K562 (cell line): Measurements from ENCODE around the gene WDR90. TPM values are rescaled to one million over a fixed set of nuclear protein-coding genes. Genes with fewer than 3 reads are reported as not detected.

ENCODE experiments used
- ATAC-seq: fragments of 200-7000 bp; cut with Tn5 transposase; 3 replicates; pipeline ENCODE4 v1.9.1; 2020; ENCODE audit warnings: moderate library complexity
- BruUV-seq: library from RNA; stranded (reverse); fragments of 400-500 nt; replicated peaks from 2 replicates; lab custom pipeline; 2021; lab: Mats Ljungman, UMichigan
- CTCF ChIA-PET: fragments of 300-600 bp; formaldehyde crosslinking; extraction: SDS; loops from one replicate; lab custom pipeline; 2021; ENCODE audit warnings: low intra/inter-chr PET ratio; lab: Yijun Ruan, JAX
- POLR2A ChIA-PET: fragments of 300-600, 350-650 bp; sonication (Branson Sonifier 250); formaldehyde crosslinking; extraction: SDS; loops from one replicate; lab custom pipeline; 2021; ENCODE audit warnings: antibody characterized with exemption, inconsistent platforms; lab: Yijun Ruan, JAX
- DNase-seq, 4 experiments: peaks; one replicate each; pipeline versions ENCODE4 v3.0.0 to v3.0.0-alpha.2; 2011 to 2018; ENCODE audit warnings: low spot score in 3 of 4, mixed read lengths in 3 of 4; ENCODE audit errors: extremely low read depth in 1 of 4
- FAIRE-seq: peaks from 2 replicates; lab custom pipeline; 2011; peaks lifted over from hg19 to GRCh38; lab: Jason Lieb, UNC
- H2AFZ ChIP-seq: 2 replicates; pipeline ENCODE4 v1.6.0; 2011; ENCODE audit warnings: low read depth, low read length, control low read depth, inconsistent platforms
- H3K27ac ChIP-seq: fragments of 200-600 bp; 3 replicates; pipeline ENCODE4 v1.8.0; 2011; ENCODE audit warnings: low read depth, mild to moderate bottlenecking, control low read depth, inconsistent platforms, low read length, moderate library complexity, mixed read lengths; ENCODE audit errors: extremely low read depth
- H3K27me3 ChIP-seq, 2 experiments: fragments of 300-600 bp in 1 of 2; 2 replicates in 1 of 2; 3 replicates in 1 of 2; pipeline versions ENCODE4 v1.6.0 to v1.8.0; 2011; ENCODE audit warnings: inconsistent platforms in 2 of 2, low read length in 2 of 2, mild to moderate bottlenecking in 1 of 2, mixed read lengths in 1 of 2, moderate library complexity in 1 of 2; ENCODE audit not compliant: control insufficient read depth in 2 of 2, insufficient read depth in 2 of 2
- H3K36me3 ChIP-seq: fragments of 300-600 bp; 3 replicates; pipeline ENCODE4 v1.8.0; 2011; ENCODE audit warnings: mild to moderate bottlenecking, low read length, inconsistent platforms; ENCODE audit not compliant: control insufficient read depth, insufficient read depth
- H3K4me1 ChIP-seq, 2 experiments: fragments of 200-600 bp in 1 of 2; replicated peaks in 1 of 2; 2 replicates in 1 of 2; 3 replicates in 1 of 2; pipeline versions ENCODE4 v1.5.1 to v1.8.0; 2011; ENCODE audit warnings: inconsistent platforms in 2 of 2, low read length in 2 of 2, mild to moderate bottlenecking in 1 of 2, mixed read lengths in 1 of 2, moderate library complexity in 1 of 2; ENCODE audit not compliant: control insufficient read depth in 2 of 2, insufficient read depth in 2 of 2
- H3K4me2 ChIP-seq: 2 replicates; pipeline ENCODE4 v1.6.1; 2011; ENCODE audit warnings: low read length, control low read depth, inconsistent platforms, mixed read lengths; ENCODE audit not compliant: insufficient read depth
- H3K4me3 ChIP-seq: fragments of 200-600 bp; sonication (generic), shearing (Covaris generic); 2 replicates; pipeline ENCODE4 v1.5.1; 2016; ENCODE audit warnings: control low read depth, inconsistent platforms
- H3K79me2 ChIP-seq: fragments of 200-600 bp; 3 replicates; pipeline ENCODE4 v1.8.0; 2011; ENCODE audit warnings: low read length, inconsistent platforms; ENCODE audit not compliant: control insufficient read depth, insufficient read depth
- H3K9ac ChIP-seq, 2 experiments: 2 replicates each; pipeline versions ENCODE4 v1.6.0 to v1.6.1; 2011; ENCODE audit warnings: low read depth in 2 of 2, low read length in 2 of 2, control low read depth in 1 of 2, inconsistent platforms in 1 of 2, mild to moderate bottlenecking in 1 of 2, mixed read lengths in 1 of 2; ENCODE audit not compliant: insufficient read depth in 1 of 2
- H3K9me1 ChIP-seq: one replicate; pipeline ENCODE4 v1.6.0; 2011; ENCODE audit warnings: inconsistent platforms, mild to moderate bottlenecking, low read length, moderate library complexity; ENCODE audit not compliant: control insufficient read depth, insufficient read depth
- H3K9me3 ChIP-seq: replicated peaks from 2 replicates; pipeline ENCODE4 v1.5.1; 2011; ENCODE audit warnings: low read depth, low read length, inconsistent platforms; ENCODE audit not compliant: control insufficient read depth, insufficient read depth
- H4K20me1 ChIP-seq: replicated peaks from 2 replicates; pipeline ENCODE4 v1.6.1; 2011; ENCODE audit warnings: low read length, inconsistent platforms, mixed read lengths; ENCODE audit not compliant: control insufficient read depth, insufficient read depth
- CBFB ChIP-seq: sonication (generic); formaldehyde crosslinking; IDR thresholded peaks from 2 replicates; pipeline ENCODE4 v1.4.0; 2020; ENCODE audit warnings: mild to moderate bottlenecking, missing genetic modification reagents
- CREM ChIP-seq: IDR thresholded peaks from 2 replicates; pipeline ENCODE4 v1.6.1; 2014; ENCODE audit warnings: antibody characterized with exemption, low read depth
- ETV1 ChIP-seq: fragments of 450-650 bp; conservative IDR thresholded peaks from 2 replicates; pipeline ENCODE4 v1.6.1; 2016; ENCODE audit warnings: missing genetic modification characterization, control low read depth, low read depth, missing compliant biosample characterization
- FOXJ3 ChIP-seq: sonication (generic); formaldehyde crosslinking; IDR thresholded peaks from 2 replicates; pipeline ENCODE4 v1.4.0; 2020; ENCODE audit warnings: mild to moderate bottlenecking, missing genetic modification reagents
- HCFC1 ChIP-seq: IDR thresholded peaks from 2 replicates; pipeline ENCODE4 v1.6.1; 2012; ENCODE audit warnings: low read depth, low read length, improper control_type of control experiment
- HLTF ChIP-seq: fragments of 450-650 bp; IDR thresholded peaks from 2 replicates; pipeline ENCODE4 v1.6.1; 2016
- NFRKB ChIP-seq: fragments of 450-650 bp; IDR thresholded peaks from 2 replicates; pipeline ENCODE4 v1.6.1; 2016; ENCODE audit warnings: low read depth
- NONO ChIP-seq, 2 experiments: fragments of 200-400 bp in 1 of 2; fragments of 450-650 bp in 1 of 2; formaldehyde crosslinking in 1 of 2; IDR thresholded peaks; 2 replicates each; pipeline ENCODE4 v1.6.1; 2017; ENCODE audit warnings: low read depth in 2 of 2, mild to moderate bottlenecking in 2 of 2, moderate library complexity in 2 of 2, low read length in 1 of 2
- PHB2 ChIP-seq: fragments of 450-650 bp; IDR thresholded peaks from 2 replicates; pipeline ENCODE4 v1.6.1; 2017; ENCODE audit warnings: low read depth
- PPARD ChIP-seq: fragments of 250-450 bp; sonication (Bioruptor Pico); IDR thresholded peaks from 2 replicates; pipeline ENCODE4 v1.8.0; 2022; ENCODE audit warnings: inconsistent platforms, mild to moderate bottlenecking, moderate library complexity
- RBFOX2 ChIP-seq: fragments of 200-400 bp; formaldehyde crosslinking; IDR thresholded peaks from 2 replicates; pipeline ENCODE4 v1.6.1; 2017; ENCODE audit warnings: low read depth, mild to moderate bottlenecking, low read length, moderate library complexity
- STAT5A ChIP-seq: IDR thresholded peaks from 2 replicates; pipeline ENCODE4 v1.6.1; 2012; ENCODE audit warnings: low read length, inconsistent platforms, borderline replicate concordance
- TAF1 ChIP-seq: IDR thresholded peaks from 2 replicates; pipeline ENCODE4 v1.6.1; 2011; ENCODE audit warnings: mild to moderate bottlenecking, low read length, moderate library complexity; ENCODE audit not compliant: insufficient read depth, control insufficient read depth, severe bottlenecking; ENCODE audit errors: extremely low read depth
- TRIM24 ChIP-seq, 2 experiments: fragments of 450-650 bp; IDR thresholded peaks; 2 replicates each; pipeline ENCODE4 v1.6.1; 2016
- ZNF24 ChIP-seq: fragments of 450-650 bp; IDR thresholded peaks from 2 replicates; pipeline ENCODE4 v1.6.1; 2016
- WGBS: fragments of 100-300 bp; shearing (Covaris generic); methylation state at CpG from one replicate; pipeline ENCODE4 v1.1.6; 2016; ENCODE audit warnings: low coverage, mixed read lengths; ENCODE audit not compliant: insufficient coverage; ENCODE audit errors: missing lambda C conversion rate; 5-methylcytosine and 5-hydroxymethylcytosine counted together
- in situ Hi-C: fragments of 300-500 bp; cut with MboI; formaldehyde crosslinking; loops from 4 replicates; pipeline ENCODE4 v1.15.0; 2018; ENCODE audit warnings: inconsistent platforms, mixed read lengths
- intact Hi-C: fragments of 100-400 bp; cut with micrococcal nuclease; formaldehyde crosslinking; loops from 2 replicates; pipeline ENCODE4 v1.14.2; 2022
- polyA plus RNA-seq, 8 experiments: library from polyadenylated mRNA; depleted of rRNA in 4 of 8; stranded (reverse) in 5 of 8; unstranded in 3 of 8; fragments of >200 nt; fragmentation: Nextera tagmentation in 2 of 8; fragmentation: Illumina TruSeq in 1 of 8; extraction: Ambion mirVana in 2 of 8; extraction: Trizol in 1 of 8; gene quantifications; 2 replicates each; pipeline versions ENCODE4 v1.2.1 to v1.2.3, GENCODE V29; 2011 to 2014; ENCODE audit warnings: inconsistent platforms in 1 of 8, missing spikeins in 1 of 8
- total RNA-seq, 7 experiments: library from RNA; depleted of rRNA in 6 of 7; stranded (reverse); fragments of >200 nt in 6 of 7; fragmentation: Illumina TruSeq in 2 of 7; extraction: Trizol in 2 of 7; gene quantifications; 2 replicates each; pipeline versions ENCODE4 v1.2.1 to v1.2.3, GENCODE V29; 2011 to 2021; ENCODE audit warnings: low replicate concordance in 1 of 7
- TF ChIP-seq, protein P1 (sequence below), 2 experiments: IDR thresholded peaks; 2 replicates each; pipeline ENCODE4 v1.6.1; 2011; ENCODE audit warnings: borderline replicate concordance in 1 of 2, control low read depth in 1 of 2, low read depth in 1 of 2, low read length in 1 of 2, mild to moderate bottlenecking in 1 of 2, mixed read lengths in 1 of 2, moderate library complexity in 1 of 2; ENCODE audit not compliant: insufficient read depth in 1 of 2, insufficient read length in 1 of 2, poor library complexity in 1 of 2, severe bottlenecking in 1 of 2; ENCODE audit errors: extremely low read depth in 1 of 2
- TF ChIP-seq, protein P2 (sequence below): fragments of 250-450 bp; sonication (Bioruptor Pico); IDR thresholded peaks from 2 replicates; pipeline ENCODE4 v1.9.0; 2021; ENCODE audit warnings: mild to moderate bottlenecking, inconsistent platforms
- TF ChIP-seq, protein P3 (sequence below): sonication (generic); formaldehyde crosslinking; IDR thresholded peaks from 2 replicates; pipeline ENCODE4 v1.8.0; 2022; ENCODE audit warnings: mild to moderate bottlenecking, missing genetic modification reagents, borderline replicate concordance

WDR90 gene
- total and polyA plus RNA-seq, 9 of the 15 experiments (the other 6 are each of a cell fraction or from before 2014, with no cell fraction given): 0.44 to 12.6 (median 3.3) TPM

DNA sequence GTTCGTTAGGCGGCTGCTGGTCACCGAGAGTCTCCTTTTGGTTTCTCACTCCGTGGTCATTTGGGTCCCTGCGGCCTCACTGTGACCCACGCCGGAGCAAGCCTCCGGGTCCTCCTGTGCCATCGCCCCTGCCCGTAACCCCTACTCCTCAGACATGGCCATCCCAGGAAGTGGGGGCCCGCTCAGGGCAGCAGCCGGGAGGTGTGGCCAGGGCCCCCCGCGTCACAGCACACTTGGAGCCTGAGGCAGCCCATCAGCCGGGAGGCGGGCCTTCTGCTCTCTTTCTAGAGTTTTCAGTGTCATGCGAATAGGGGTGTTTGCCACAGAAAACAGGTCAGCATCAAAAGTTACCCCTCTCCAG lies 26.3 kb upstream of the WDR90 start:
- POLR2A ChIA-PET: interaction anchor here (1.2 to 1.3 kb wide), 4 partner anchors 13 to 92 kb away, joined by 3 to 9 read pairs (median 4); partner anchors contain the start of genes METTL26 and WDR24
- Histone ChIP-seq H3K27me3 (no peaks in the 10 kb centered on the region), H3K9ac (peak overlapping the region; percentile 67 to 93), H3K27ac (peak overlapping the region; percentile 71), H2AFZ (peak overlapping the region; percentile 35), H3K79me2 (peaks cover 17% of the 10 kb centered on the region; the same call in 2 of the 3 replicates), H3K4me3 (peak overlapping the region; percentile 24; the same call in 1 of the 2 replicates), H3K4me1 (peaks cover 23 to 79% of the 10 kb centered on the region in 2 experiments), H3K9me1 (no peaks in the 10 kb centered on the region), H3K4me2 (peak overlapping the region; percentile 73), H3K36me3 (peaks cover 10% of the 10 kb centered on the region; the same call in 2 of the 3 replicates), H4K20me1 (no peaks in the 10 kb centered on the region), H3K9me3 (no peaks in the 10 kb centered on the region)
- intact Hi-C loops (loop anchor here (2.0 kb wide), 1 partner anchor 14 kb away; the partner anchor contains the start of gene METTL26), in situ Hi-C loops (no loop called here)
- ATAC-seq (peak; percentile 79), DNase-seq (peak; percentile 69 to 79 (median 72)), FAIRE-seq (peak; percentile 19)
- BruUV-seq: no TSS peak
- 18% methylated on average over 14 of the region's 17 CpGs for WGBS
- CTCF ChIA-PET: no interaction called here
- TF ChIP-seq, protein P1, sequence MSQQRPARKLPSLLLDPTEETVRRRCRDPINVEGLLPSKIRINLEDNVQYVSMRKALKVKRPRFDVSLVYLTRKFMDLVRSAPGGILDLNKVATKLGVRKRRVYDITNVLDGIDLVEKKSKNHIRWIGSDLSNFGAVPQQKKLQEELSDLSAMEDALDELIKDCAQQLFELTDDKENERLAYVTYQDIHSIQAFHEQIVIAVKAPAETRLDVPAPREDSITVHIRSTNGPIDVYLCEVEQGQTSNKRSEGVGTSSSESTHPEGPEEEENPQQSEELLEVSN (IDR thresholded peaks at IDR 0.05; ENCODE audit: borderline replicate concordance in 1 of 2, extremely low read depth in 1 of 2, insufficient read depth in 1 of 2, insufficient read length in 1 of 2, low read depth in 1 of 2, low read length in 1 of 2, poor library complexity in 1 of 2, severe bottlenecking in 1 of 2): no peak
- TF ChIP-seq HLTF (no peak), NFRKB (0 out of 2 replicates have a peak, but pooled peaks have one; percentile 18), FOXJ3 (no peak), STAT5A (no peak), TAF1 (peak; percentile 11), CREM (0 out of 2 replicates have a peak, but pooled peaks have one; percentile 10), TRIM24 (IDR thresholded peaks at IDR 0.05) (no peak), RBFOX2 (peak; percentile 74), HCFC1 (no peak), CBFB (CRISPR knock-in tag) (no peak), ETV1 (tag) (0 out of 2 replicates have a peak, but pooled peaks have one; percentile 13), PHB2 (no peak), PPARD (CRISPR knock-in tag) (no peak), NONO (IDR thresholded peaks at IDR 0.05; ENCODE audit: low read depth in 2 of 2, low read length in 1 of 2) (no peak), ZNF24 (no peak)
- TF ChIP-seq, protein P2, sequence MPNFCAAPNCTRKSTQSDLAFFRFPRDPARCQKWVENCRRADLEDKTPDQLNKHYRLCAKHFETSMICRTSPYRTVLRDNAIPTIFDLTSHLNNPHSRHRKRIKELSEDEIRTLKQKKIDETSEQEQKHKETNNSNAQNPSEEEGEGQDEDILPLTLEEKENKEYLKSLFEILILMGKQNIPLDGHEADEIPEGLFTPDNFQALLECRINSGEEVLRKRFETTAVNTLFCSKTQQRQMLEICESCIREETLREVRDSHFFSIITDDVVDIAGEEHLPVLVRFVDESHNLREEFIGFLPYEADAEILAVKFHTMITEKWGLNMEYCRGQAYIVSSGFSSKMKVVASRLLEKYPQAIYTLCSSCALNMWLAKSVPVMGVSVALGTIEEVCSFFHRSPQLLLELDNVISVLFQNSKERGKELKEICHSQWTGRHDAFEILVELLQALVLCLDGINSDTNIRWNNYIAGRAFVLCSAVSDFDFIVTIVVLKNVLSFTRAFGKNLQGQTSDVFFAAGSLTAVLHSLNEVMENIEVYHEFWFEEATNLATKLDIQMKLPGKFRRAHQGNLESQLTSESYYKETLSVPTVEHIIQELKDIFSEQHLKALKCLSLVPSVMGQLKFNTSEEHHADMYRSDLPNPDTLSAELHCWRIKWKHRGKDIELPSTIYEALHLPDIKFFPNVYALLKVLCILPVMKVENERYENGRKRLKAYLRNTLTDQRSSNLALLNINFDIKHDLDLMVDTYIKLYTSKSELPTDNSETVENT (CRISPR knock-in tag): 0 out of 2 replicates have a peak, but pooled peaks have one; percentile 8
- TF ChIP-seq, protein P3, sequence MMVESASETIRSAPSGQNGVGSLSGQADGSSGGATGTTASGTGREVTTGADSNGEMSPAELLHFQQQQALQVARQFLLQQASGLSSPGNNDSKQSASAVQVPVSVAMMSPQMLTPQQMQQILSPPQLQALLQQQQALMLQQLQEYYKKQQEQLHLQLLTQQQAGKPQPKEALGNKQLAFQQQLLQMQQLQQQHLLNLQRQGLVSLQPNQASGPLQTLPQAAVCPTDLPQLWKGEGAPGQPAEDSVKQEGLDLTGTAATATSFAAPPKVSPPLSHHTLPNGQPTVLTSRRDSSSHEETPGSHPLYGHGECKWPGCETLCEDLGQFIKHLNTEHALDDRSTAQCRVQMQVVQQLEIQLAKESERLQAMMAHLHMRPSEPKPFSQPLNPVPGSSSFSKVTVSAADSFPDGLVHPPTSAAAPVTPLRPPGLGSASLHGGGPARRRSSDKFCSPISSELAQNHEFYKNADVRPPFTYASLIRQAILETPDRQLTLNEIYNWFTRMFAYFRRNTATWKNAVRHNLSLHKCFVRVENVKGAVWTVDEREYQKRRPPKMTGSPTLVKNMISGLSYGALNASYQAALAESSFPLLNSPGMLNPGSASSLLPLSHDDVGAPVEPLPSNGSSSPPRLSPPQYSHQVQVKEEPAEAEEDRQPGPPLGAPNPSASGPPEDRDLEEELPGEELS (CRISPR knock-in tag): no peak
